MCF 10A (cell line): ENCODE results near the gene NAPSA. TPM values are rescaled to one million over a fixed set of nuclear protein-coding genes. Genes with fewer than 3 reads are reported as not detected.
"Not testable (repeated sequence)": the region's sequence is repeated elsewhere in the genome, so short reads cannot be mapped to it uniquely, and the experiment has no call there.

Source experiments
- BruUV-seq: library from RNA; stranded (reverse); fragments of 400-500 nt; replicated peaks from 2 replicates; lab custom pipeline; 2021; lab: Mats Ljungman, UMichigan
- CTCF ChIA-PET: fragments of 300-600 bp; sonication (Branson Sonifier 250); formaldehyde crosslinking; extraction: SDS; loops from one replicate; lab custom pipeline; 2021; ENCODE audit warnings: antibody characterized with exemption, inconsistent platforms; lab: Yijun Ruan, JAX
- POLR2A ChIA-PET: fragments of 300-600, 350-650 bp; sonication (Branson Sonifier 250); formaldehyde crosslinking; extraction: SDS; loops from one replicate; lab custom pipeline; 2020; ENCODE audit warnings: antibody characterized with exemption, inconsistent platforms; lab: Yijun Ruan, JAX
- DNase-seq: peaks from one replicate; pipeline ENCODE4 v3.0.0-alpha.2; 2018; ENCODE audit not compliant: unreplicated experiment
- H3K27ac Mint-ChIP-seq: one replicate; pipeline ENCODE4 v1.8.0; 2022; ENCODE audit warnings: mild to moderate bottlenecking, low read depth, mixed read lengths; ENCODE audit not compliant: unreplicated experiment
- H3K27me3 Mint-ChIP-seq: one replicate; pipeline ENCODE4 v1.8.0; 2022; ENCODE audit warnings: mixed read lengths; ENCODE audit not compliant: insufficient read depth, unreplicated experiment
- H3K36me3 Mint-ChIP-seq: one replicate; pipeline ENCODE4 v1.8.0; 2022; ENCODE audit warnings: mild to moderate bottlenecking, moderate library complexity, mixed read lengths; ENCODE audit not compliant: insufficient read depth, unreplicated experiment
- H3K4me1 Mint-ChIP-seq: one replicate; pipeline ENCODE4 v1.8.0; 2022; ENCODE audit warnings: mixed read lengths; ENCODE audit not compliant: insufficient read depth, unreplicated experiment
- H3K4me3 Mint-ChIP-seq: one replicate; pipeline ENCODE4 v1.8.0; 2022; ENCODE audit warnings: mild to moderate bottlenecking, moderate library complexity, mixed read lengths; ENCODE audit not compliant: unreplicated experiment
- H3K9me3 Mint-ChIP-seq: one replicate; pipeline ENCODE4 v1.8.0; 2022; ENCODE audit warnings: mixed read lengths; ENCODE audit not compliant: unreplicated experiment
- intact Hi-C: fragments of 100-400 bp; cut with micrococcal nuclease; formaldehyde crosslinking; loops from 2 replicates; pipeline ENCODE4 v1.14.1; 2022
- total RNA-seq: library from RNA; stranded (reverse); gene quantifications from 2 replicates; pipeline ENCODE4 v1.2.3, GENCODE V29; 2022
- TF ChIP-seq, protein P1 (sequence below): fragments of 200-600 bp; IDR thresholded peaks from one replicate; pipeline ENCODE4 v1.8.0; 2022; ENCODE audit warnings: antibody characterized with exemption, mild to moderate bottlenecking; ENCODE audit not compliant: unreplicated experiment

NAPSA gene
- total RNA-seq, 1 experiment from 2014 or later: 0.51 TPM

DNA sequence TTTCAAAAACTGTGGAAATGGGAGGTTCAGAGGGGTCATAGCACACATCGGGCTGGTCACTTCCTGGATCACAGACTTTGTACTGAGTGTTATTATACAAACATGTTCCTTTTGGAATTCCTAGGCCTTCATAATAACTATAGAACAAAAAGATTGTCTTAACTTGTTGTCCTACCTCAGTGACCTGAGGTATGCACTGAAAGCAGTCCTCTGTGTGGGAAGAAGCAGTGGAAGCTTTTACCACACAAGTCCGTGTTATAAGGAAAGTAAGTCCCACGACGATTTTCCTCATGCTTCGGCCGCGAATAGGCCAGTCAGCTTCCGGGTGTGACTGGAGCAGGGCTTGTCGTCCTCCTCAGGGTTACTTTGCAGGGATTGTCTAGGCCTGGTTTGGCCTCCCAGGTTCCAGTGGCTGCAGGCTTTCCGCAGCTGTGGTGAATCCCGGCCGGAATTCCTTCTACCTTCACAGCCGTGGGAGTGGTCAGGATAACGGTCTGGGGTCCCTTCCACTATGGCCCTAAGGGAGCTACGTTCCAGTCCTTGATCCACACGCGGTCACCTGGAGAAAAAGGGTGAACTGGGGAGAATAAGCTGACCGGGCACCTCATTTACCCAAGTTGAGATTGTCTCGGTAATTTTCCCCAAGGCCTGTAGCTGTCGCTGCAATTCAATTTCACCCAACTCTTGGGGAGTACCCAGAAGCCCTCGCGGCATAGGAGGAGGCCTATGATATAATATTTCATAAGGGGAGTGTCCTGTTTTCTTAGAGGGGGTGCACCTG lies 16.0 kb downstream of the NAPSA start:
- H3K27ac Mint-ChIP-seq: no peak overlapping the region
- no TSS peak for BruUV-seq
- H3K36me3 Mint-ChIP-seq: peaks cover 6% of the 10 kb centered on the region
- ChIA-PET CTCF (interaction anchor here (0.6 to 1.4 kb wide), 6 partner anchors 12 to 585 kb away, joined by 3 to 4 read pairs (median 4); no protein-coding TSS in a partner anchor), POLR2A (interaction anchor here (0.7 kb wide), 1 partner anchor 544 kb away, joined by 3 read pairs; no protein-coding TSS in a partner anchor)
- DNase-seq: no peak
- intact Hi-C loops: no loop called here
- no peaks in the 10 kb centered on the region for H3K9me3 Mint-ChIP-seq
- H3K4me3 Mint-ChIP-seq: no peak overlapping the region
- H3K27me3 Mint-ChIP-seq: no peaks in the 10 kb centered on the region
- H3K4me1 Mint-ChIP-seq: no peaks in the 10 kb centered on the region
- TF ChIP-seq, protein P1, sequence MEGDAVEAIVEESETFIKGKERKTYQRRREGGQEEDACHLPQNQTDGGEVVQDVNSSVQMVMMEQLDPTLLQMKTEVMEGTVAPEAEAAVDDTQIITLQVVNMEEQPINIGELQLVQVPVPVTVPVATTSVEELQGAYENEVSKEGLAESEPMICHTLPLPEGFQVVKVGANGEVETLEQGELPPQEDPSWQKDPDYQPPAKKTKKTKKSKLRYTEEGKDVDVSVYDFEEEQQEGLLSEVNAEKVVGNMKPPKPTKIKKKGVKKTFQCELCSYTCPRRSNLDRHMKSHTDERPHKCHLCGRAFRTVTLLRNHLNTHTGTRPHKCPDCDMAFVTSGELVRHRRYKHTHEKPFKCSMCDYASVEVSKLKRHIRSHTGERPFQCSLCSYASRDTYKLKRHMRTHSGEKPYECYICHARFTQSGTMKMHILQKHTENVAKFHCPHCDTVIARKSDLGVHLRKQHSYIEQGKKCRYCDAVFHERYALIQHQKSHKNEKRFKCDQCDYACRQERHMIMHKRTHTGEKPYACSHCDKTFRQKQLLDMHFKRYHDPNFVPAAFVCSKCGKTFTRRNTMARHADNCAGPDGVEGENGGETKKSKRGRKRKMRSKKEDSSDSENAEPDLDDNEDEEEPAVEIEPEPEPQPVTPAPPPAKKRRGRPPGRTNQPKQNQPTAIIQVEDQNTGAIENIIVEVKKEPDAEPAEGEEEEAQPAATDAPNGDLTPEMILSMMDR: no peak

DNA sequence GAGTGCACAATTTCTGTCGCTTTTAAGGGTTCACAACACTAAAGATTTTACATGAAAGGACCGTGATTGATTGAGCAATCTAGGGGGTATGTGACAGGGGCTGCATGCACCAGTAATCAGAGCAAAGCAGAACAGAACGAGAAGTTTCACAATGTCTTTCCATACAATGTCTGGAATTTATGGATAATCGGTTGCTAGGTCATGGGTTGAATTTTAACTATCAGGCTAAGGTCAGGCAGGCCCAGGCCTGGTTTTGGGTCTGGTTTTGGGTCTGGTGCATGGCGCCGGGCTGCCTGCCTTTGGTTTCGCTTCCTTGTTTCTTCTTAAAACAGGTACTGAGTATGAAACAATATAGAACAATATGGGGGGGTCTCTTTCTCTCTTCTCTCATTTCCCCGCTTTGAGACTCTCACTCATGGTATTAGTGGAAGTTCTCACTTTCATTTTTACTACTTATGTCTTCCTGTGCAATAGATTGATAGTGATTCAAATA lies 18.3 kb downstream of the NAPSA start:
- intact Hi-C loops, H3K27ac Mint-ChIP-seq: not testable (repeated sequence)

DNA sequence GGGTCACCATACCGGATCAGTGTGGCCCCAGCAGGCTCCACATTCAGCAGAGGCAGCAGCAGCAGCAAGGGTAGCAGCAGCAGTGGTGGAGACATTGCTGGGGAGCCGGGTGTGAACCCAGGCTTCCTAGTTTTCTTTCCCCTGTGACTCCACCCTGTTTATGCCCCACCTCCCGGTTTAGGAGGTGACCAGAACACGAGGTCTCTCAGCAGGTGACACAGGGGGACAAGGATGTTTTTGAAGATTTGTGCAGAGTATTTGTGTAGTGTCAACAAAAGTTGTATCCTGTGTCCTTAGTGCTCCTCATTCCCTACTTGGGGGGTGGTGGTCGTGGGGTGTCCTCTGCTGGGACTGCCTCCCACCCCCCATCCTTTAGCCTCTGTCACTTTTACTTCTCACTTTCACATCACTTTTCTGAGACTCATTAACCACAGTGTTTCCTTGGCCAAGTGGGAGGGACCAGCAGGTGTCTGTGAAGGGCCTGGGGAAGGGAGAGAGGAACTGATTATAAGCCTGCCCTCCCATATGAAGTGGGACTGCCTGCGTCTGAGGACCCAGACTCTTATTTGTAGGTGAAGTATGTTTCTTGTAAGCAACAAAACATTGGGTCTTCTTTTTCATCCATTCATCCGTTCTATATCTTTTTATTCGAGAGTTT lies 20.6 kb downstream of the NAPSA start:
- peaks cover 6% of the 10 kb centered on the region for H3K36me3 Mint-ChIP-seq
- H3K4me3 Mint-ChIP-seq: no peak overlapping the region
- H3K27ac Mint-ChIP-seq: no peak overlapping the region
- no peaks in the 10 kb centered on the region for H3K9me3 Mint-ChIP-seq
- no peak for DNase-seq
- TF ChIP-seq, protein P1: no peak
- POLR2A ChIA-PET: no interaction called here
- H3K27me3 Mint-ChIP-seq: no peaks in the 10 kb centered on the region
- CTCF ChIA-PET: interaction anchor here (0.9 kb wide), 1 partner anchor 11 kb away, joined by 3 read pairs; no protein-coding TSS in a partner anchor
- intact Hi-C loops: no loop called here
- BruUV-seq: no TSS peak
- H3K4me1 Mint-ChIP-seq: no peaks in the 10 kb centered on the region

More for the DNA sequence above, 18.3 kb downstream of the NAPSA start:
- not testable (repeated sequence) for H3K27me3 Mint-ChIP-seq, H3K4me1 Mint-ChIP-seq, DNase-seq, H3K9me3 Mint-ChIP-seq, BruUV-seq, H3K36me3 Mint-ChIP-seq, H3K4me3 Mint-ChIP-seq
- ChIA-PET CTCF (interaction anchor here (0.6 kb wide), 1 partner anchor 20 kb away, joined by 4 read pairs; no protein-coding TSS in a partner anchor), POLR2A (interaction anchor here (0.7 kb wide), 1 partner anchor 110 kb away, joined by 3 read pairs; no protein-coding TSS in a partner anchor)

DNA sequence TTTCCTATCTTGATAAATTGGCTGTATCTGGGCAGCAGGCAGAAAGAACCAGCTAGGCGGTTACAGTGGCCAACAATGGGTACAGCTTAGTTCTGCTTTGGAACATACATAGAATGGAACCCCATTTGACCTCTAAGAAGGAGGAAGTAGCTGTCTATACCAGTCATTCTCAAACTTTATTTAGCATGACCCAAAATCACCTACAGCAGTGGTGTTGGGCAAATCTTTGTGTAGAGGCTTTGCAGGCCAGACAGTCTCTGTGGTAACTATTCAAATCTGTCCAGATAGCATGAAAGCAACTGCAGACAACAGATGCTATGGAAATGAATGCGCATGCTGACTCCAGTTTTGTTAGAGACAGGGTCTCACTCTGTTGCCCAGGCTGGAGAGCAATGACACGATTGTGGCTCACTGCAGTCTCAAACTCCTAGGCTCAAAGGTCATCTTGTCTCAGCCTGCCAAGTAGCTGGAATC lies 24.3 kb downstream of the NAPSA start:
- Mint-ChIP-seq H3K9me3 (no peaks in the 10 kb centered on the region), H3K36me3 (no peaks in the 10 kb centered on the region), H3K27ac (no peak overlapping the region), H3K27me3 (no peaks in the 10 kb centered on the region), H3K4me1 (no peaks in the 10 kb centered on the region), H3K4me3 (no peak overlapping the region)
- TF ChIP-seq, protein P1: no peak
- POLR2A ChIA-PET: no interaction called here
- intact Hi-C loops: no loop called here
- CTCF ChIA-PET: interaction anchor here (1.8 kb wide), 1 partner anchor 16 kb away, joined by 5 read pairs; no protein-coding TSS in a partner anchor
- BruUV-seq: no TSS peak
- no peak for DNase-seq
